C4-2B (cell line): ENCODE results near the gene RPS14.
"Not testable (repeated sequence)": the region's sequence is repeated elsewhere in the genome, so short reads cannot be mapped to it uniquely, and the experiment has no call there.

Experiments
- ZFX ChIP-seq: fragments of 450-650 bp; IDR thresholded peaks from 2 replicates; pipeline ENCODE4 v1.6.1; 2017
- TF ChIP-seq, protein P1 (sequence below): fragments of 450-650 bp; conservative IDR thresholded peaks from 2 replicates; pipeline ENCODE4 v1.5.1; 2017; ENCODE audit warnings: mild to moderate bottlenecking

DNA sequence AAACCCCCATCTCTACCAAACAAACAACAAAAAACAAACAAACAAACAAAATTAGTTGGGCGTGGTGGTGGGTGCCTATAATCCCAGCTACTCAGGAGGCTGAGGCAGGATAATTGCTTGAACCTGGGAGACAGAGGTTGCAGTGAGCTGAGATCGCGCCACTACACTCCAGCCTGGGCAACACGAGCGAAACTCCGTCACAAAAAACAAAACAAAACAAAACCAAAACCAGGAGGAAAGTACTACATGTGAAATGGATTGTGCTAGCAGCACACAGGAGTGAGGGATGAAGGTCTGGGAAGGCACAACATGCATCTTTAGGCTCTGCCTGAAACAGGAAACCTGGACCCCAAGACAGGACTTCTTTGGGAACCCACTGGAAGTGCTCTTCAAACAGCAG is 27.0 kb upstream of the RPS14 start:
- TF ChIP-seq, protein P1, sequence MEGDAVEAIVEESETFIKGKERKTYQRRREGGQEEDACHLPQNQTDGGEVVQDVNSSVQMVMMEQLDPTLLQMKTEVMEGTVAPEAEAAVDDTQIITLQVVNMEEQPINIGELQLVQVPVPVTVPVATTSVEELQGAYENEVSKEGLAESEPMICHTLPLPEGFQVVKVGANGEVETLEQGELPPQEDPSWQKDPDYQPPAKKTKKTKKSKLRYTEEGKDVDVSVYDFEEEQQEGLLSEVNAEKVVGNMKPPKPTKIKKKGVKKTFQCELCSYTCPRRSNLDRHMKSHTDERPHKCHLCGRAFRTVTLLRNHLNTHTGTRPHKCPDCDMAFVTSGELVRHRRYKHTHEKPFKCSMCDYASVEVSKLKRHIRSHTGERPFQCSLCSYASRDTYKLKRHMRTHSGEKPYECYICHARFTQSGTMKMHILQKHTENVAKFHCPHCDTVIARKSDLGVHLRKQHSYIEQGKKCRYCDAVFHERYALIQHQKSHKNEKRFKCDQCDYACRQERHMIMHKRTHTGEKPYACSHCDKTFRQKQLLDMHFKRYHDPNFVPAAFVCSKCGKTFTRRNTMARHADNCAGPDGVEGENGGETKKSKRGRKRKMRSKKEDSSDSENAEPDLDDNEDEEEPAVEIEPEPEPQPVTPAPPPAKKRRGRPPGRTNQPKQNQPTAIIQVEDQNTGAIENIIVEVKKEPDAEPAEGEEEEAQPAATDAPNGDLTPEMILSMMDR: not testable (repeated sequence)
- TF ChIP-seq ZFX: not testable (repeated sequence)
